Ascending aorta (tissue), 2 donors: ENCODE results near the gene GABRP. TPM values are rescaled to one million over a fixed set of nuclear protein-coding genes. Genes with fewer than 3 reads are reported as not detected.

Source experiments
- DNase-seq, 2 donors: peaks; one replicate each; pipeline ENCODE4 v3.0.0-alpha.2; 2019; ENCODE audit warnings: low spot score in 2 of 2
- H3K27ac ChIP-seq, 2 donors: fragments of 200-600 bp; sonication (generic); one replicate each; pipeline ENCODE4 v1.5.1; 2016 to 2017; ENCODE audit warnings: mild to moderate bottlenecking in 1 of 2
- H3K27me3 ChIP-seq: fragments of 200-600 bp; sonication (generic); one replicate; pipeline ENCODE4 v1.5.1; 2017
- H3K36me3 ChIP-seq, 2 donors: fragments of 200-600 bp; sonication (generic); one replicate each; pipeline ENCODE4 v1.5.1; 2016
- H3K4me1 ChIP-seq, 2 donors: fragments of 200-600 bp; sonication (generic); one replicate each; pipeline ENCODE4 v1.5.1; 2016 to 2017; ENCODE audit warnings: mild to moderate bottlenecking in 1 of 2
- H3K4me3 ChIP-seq, 2 donors: fragments of 200-600 bp; sonication (generic); one replicate each; pipeline ENCODE4 v1.5.1; 2016 to 2017; ENCODE audit warnings: mild to moderate bottlenecking in 1 of 2
- H3K9me3 ChIP-seq, 2 donors: fragments of 200-600 bp; sonication (generic); one replicate each; pipeline ENCODE4 v1.5.1; 2016
- CTCF ChIP-seq, 3 experiments: fragments of 200-600 bp in 2 of 3; fragments of 450-650 bp in 1 of 3; sonication (generic) in 2 of 3; IDR thresholded peaks; one replicate each; pipeline ENCODE4 v1.5.1; 2016 to 2019; ENCODE audit warnings: antibody characterized with exemption in 3 of 3, mild to moderate bottlenecking in 1 of 3, moderate library complexity in 1 of 3
- intact Hi-C: fragments of 100-400 bp; cut with DNase I; formaldehyde crosslinking; loops from one replicate; pipeline ENCODE4 v1.15.1; 2023
- total RNA-seq: library from RNA; depleted of rRNA; stranded (reverse); fragments of >200 nt; gene quantifications from one replicate; pipeline ENCODE4 v1.1.0, GENCODE V29; 2016

The GABRP gene
- total RNA-seq, 1 donor from 2014 or later = 0.43 TPM

GRCh38 chr5:170805666-170806065, 22.1 kb downstream of the GABRP start:
- Histone ChIP-seq H3K9me3 (no peaks in the 10 kb centered on the region), H3K4me3 (no peak overlapping the region), H3K27ac (no peak overlapping the region), H3K36me3 (no peaks in the 10 kb centered on the region), H3K27me3 (no peaks in the 10 kb centered on the region), H3K4me1 (no peaks in the 10 kb centered on the region)
- no peak for TF ChIP-seq CTCF (IDR thresholded peaks at IDR 0.05)
- intact Hi-C loops = no loop called here
- DNase-seq = no peak

- Histone ChIP-seq H3K4me3 (no peak overlapping the region), H3K36me3 (no peaks in the 10 kb centered on the region), H3K27ac (no peak overlapping the region), H3K4me1 (no peaks in the 10 kb centered on the region), H3K27me3 (no peaks in the 10 kb centered on the region), H3K9me3 (no peaks in the 10 kb centered on the region)
- no peak for DNase-seq
- intact Hi-C loops = no loop called here
- TF ChIP-seq CTCF (IDR thresholded peaks at IDR 0.05) = peak in 1 of 3 experiments; percentile 15
Observed at GRCh38 chr5:170809551-170809950, 26.0 kb downstream of the GABRP start.

- Histone ChIP-seq H3K36me3 (no peaks in the 10 kb centered on the region), H3K4me1 (no peaks in the 10 kb centered on the region), H3K27me3 (no peaks in the 10 kb centered on the region), H3K27ac (no peak overlapping the region), H3K9me3 (no peaks in the 10 kb centered on the region), H3K4me3 (no peak overlapping the region)
- intact Hi-C loops = no loop called here
- DNase-seq = no peak
- no peak for TF ChIP-seq CTCF (IDR thresholded peaks at IDR 0.05)
Observed at GRCh38 chr5:170811719-170812118, 28.2 kb downstream of the GABRP start.

- Histone ChIP-seq H3K27me3 (no peaks in the 10 kb centered on the region), H3K4me1 (no peaks in the 10 kb centered on the region), H3K36me3 (no peaks in the 10 kb centered on the region), H3K9me3 (no peaks in the 10 kb centered on the region), H3K27ac (no peak overlapping the region), H3K4me3 (no peak overlapping the region)
- intact Hi-C loops = no loop called here
- no peak for TF ChIP-seq CTCF (IDR thresholded peaks at IDR 0.05)
- DNase-seq = no peak
Observed at GRCh38 chr5:170813231-170813630, 29.7 kb downstream of the GABRP start.

GRCh38 chr5:170817195-170817594, 33.7 kb downstream of the GABRP start:
- no peaks in the 10 kb centered on the region for H3K4me1 ChIP-seq
- H3K9me3 ChIP-seq = no peaks in the 10 kb centered on the region
- no peak for DNase-seq
- intact Hi-C loops = no loop called here
- no peak overlapping the region for H3K27ac ChIP-seq
- no peak for TF ChIP-seq CTCF (IDR thresholded peaks at IDR 0.05)
- no peaks in the 10 kb centered on the region for H3K36me3 ChIP-seq
- H3K27me3 ChIP-seq = no peaks in the 10 kb centered on the region
- no peak overlapping the region for H3K4me3 ChIP-seq

- Histone ChIP-seq H3K36me3 (no peaks in the 10 kb centered on the region), H3K27ac (no peak overlapping the region), H3K9me3 (no peaks in the 10 kb centered on the region), H3K27me3 (no peaks in the 10 kb centered on the region), H3K4me1 (no peaks in the 10 kb centered on the region), H3K4me3 (no peak overlapping the region)
- no peak for TF ChIP-seq CTCF (IDR thresholded peaks at IDR 0.05)
- no peak for DNase-seq
- intact Hi-C loops = no loop called here
Observed at GRCh38 chr5:170818232-170818631, 34.7 kb downstream of the GABRP start.
